Glutamatergic neuron (in vitro differentiated cells): ENCODE measurements around the gene ZC3H12C. TPM values are rescaled to one million over a fixed set of nuclear protein-coding genes. Genes with fewer than 3 reads are reported as not detected.

Experiments
- DNase-seq: peaks from one replicate; pipeline ENCODE4 v3.0.0; 2022
- H3K27ac Mint-ChIP-seq: one replicate; pipeline ENCODE4 v1.8.0; 2020; ENCODE audit warnings: mild to moderate bottlenecking, mixed read lengths, inconsistent platforms; ENCODE audit not compliant: unreplicated experiment
- H3K27me3 Mint-ChIP-seq: one replicate; pipeline ENCODE4 v1.8.0; 2020; ENCODE audit warnings: mild to moderate bottlenecking, moderate library complexity, mixed read lengths, inconsistent platforms; ENCODE audit not compliant: unreplicated experiment
- H3K36me3 Mint-ChIP-seq: one replicate; pipeline ENCODE4 v1.8.0; 2020; ENCODE audit warnings: mild to moderate bottlenecking, mixed read lengths, inconsistent platforms; ENCODE audit not compliant: unreplicated experiment
- H3K4me1 Mint-ChIP-seq: one replicate; pipeline ENCODE4 v1.8.0; 2020; ENCODE audit warnings: mild to moderate bottlenecking, low read depth, mixed read lengths, inconsistent platforms; ENCODE audit not compliant: unreplicated experiment
- H3K4me3 Mint-ChIP-seq: one replicate; pipeline ENCODE4 v1.8.0; 2020; ENCODE audit warnings: mild to moderate bottlenecking, mixed read lengths, inconsistent platforms; ENCODE audit not compliant: unreplicated experiment
- H3K9me3 Mint-ChIP-seq: one replicate; pipeline ENCODE4 v1.8.0; 2020; ENCODE audit warnings: mild to moderate bottlenecking, moderate library complexity, mixed read lengths, inconsistent platforms; ENCODE audit not compliant: unreplicated experiment
- CTCF ChIP-seq: fragments of 200-600 bp; sonication (generic); IDR thresholded peaks from one replicate; pipeline ENCODE4 v1.5.0; 2021; ENCODE audit not compliant: partially characterized antibody, unreplicated experiment
- total RNA-seq: library from RNA; stranded (reverse); fragmentation: NEBNext Ultra II Directional; extraction: Animal tissue kit (Norgen Biotek cat#: 25700); gene quantifications from one replicate; pipeline ENCODE4 v1.2.1, GENCODE V29; 2021; ENCODE audit not compliant: unreplicated experiment

The ZC3H12C gene
- total RNA-seq, 1 donor from 2014 or later: 60.6 TPM

GRCh38 chr11:110050201-110050506 is 43.0 kb upstream of the ZC3H12C start:
- TF ChIP-seq CTCF: no peak
- Mint-ChIP-seq H3K27ac (no peak overlapping the region), H3K4me3 (no peak overlapping the region), H3K4me1 (peaks cover 6% of the 10 kb centered on the region), H3K27me3 (peaks cover 2% of the 10 kb centered on the region), H3K36me3 (peaks cover 16% of the 10 kb centered on the region), H3K9me3 (peaks cover 6% of the 10 kb centered on the region)
- no peak for DNase-seq

GRCh38 chr11:110053848-110054414 is 39.3 kb upstream of the ZC3H12C start:
- no peak overlapping the region for H3K27ac Mint-ChIP-seq
- peaks cover 8% of the 10 kb centered on the region for H3K9me3 Mint-ChIP-seq
- TF ChIP-seq CTCF: no peak
- DNase-seq: no peak
- no peak overlapping the region for H3K4me3 Mint-ChIP-seq
- peaks cover 2% of the 10 kb centered on the region for H3K27me3 Mint-ChIP-seq
- H3K36me3 Mint-ChIP-seq: peaks cover 16% of the 10 kb centered on the region
- H3K4me1 Mint-ChIP-seq: no peaks in the 10 kb centered on the region

GRCh38 chr11:110056956-110057355 is 36.2 kb upstream of the ZC3H12C start:
- no peak for TF ChIP-seq CTCF
- Mint-ChIP-seq H3K36me3 (peaks cover 16% of the 10 kb centered on the region), H3K9me3 (peaks cover 8% of the 10 kb centered on the region), H3K27ac (no peak overlapping the region), H3K4me1 (peaks cover 5% of the 10 kb centered on the region), H3K27me3 (peaks cover 2% of the 10 kb centered on the region), H3K4me3 (no peak overlapping the region)
- no peak for DNase-seq

GRCh38 chr11:110059706-110060463 is 33.3 kb upstream of the ZC3H12C start:
- Mint-ChIP-seq H3K36me3 (no peaks in the 10 kb centered on the region), H3K27me3 (no peaks in the 10 kb centered on the region), H3K4me1 (peaks cover 5% of the 10 kb centered on the region), H3K27ac (no peak overlapping the region), H3K9me3 (peaks cover 2% of the 10 kb centered on the region), H3K4me3 (no peak overlapping the region)
- DNase-seq: no peak
- TF ChIP-seq CTCF: no peak

GRCh38 chr11:110061296-110061695 is 31.9 kb upstream of the ZC3H12C start:
- Mint-ChIP-seq H3K4me1 (peaks cover 7% of the 10 kb centered on the region), H3K27ac (no peak overlapping the region), H3K27me3 (no peaks in the 10 kb centered on the region), H3K9me3 (peaks cover 2% of the 10 kb centered on the region), H3K4me3 (no peak overlapping the region), H3K36me3 (no peaks in the 10 kb centered on the region)
- DNase-seq: no peak
- no peak for TF ChIP-seq CTCF
